ENCODE data around the gene GSTK1.
A peak's percentile ranks its signal among the peaks of the same experiment; 100 is the strongest.

GSTK1 gene

DNA sequence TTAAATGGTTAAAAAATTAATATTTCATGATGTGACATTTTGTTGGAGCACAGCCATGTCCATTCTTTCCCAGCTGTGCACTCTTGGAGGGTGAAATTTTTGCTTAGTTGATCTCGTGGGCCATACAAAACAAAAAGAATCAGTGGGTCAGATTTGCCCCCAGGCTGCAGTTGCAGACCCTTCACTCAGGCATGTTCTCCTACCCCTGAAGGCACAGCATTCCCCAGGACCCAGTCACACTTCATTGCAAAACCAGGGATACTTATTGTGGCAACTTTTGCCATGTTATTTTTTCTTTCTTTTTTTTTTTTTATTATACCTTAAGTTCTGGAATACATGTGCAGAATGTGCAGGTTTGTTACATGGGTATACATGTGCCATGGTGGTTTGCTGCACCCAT lies 35.4 kb upstream of the GSTK1 start:
- FAIRE-seq, result no peak

DNA sequence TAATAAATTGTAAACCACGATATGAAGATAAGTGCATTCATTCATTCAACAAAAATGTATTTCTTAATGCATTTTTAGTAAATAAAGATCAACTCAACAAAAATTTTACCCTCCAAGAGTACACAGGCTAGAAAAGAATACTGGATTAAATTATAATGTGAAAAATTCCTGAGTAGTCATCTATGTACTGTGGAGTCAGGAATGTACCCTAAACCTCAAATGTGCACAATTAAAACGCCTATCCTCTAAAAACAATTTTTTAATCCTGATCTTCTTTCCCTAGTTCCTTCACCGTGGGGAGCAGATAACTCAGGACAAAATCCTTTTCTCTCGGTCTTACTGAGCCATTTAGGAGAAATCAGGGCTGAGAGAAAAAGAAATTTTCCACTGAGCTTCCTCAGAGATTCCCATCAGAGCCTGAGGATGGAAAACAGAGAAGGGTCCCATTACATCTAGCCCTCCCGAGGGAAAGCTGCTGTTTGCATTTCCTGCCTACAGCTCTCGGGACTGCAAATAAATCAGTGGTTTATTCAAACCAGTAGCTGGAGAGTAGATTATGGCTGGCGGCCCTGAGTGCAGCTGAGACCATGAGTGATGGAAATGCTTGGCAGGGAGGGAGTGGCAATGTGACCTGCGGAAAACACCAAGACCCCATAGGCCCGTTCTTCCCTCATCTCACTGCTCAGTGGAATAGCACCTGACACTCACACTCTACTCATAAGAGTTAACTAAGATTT lies 34.0 kb upstream of the GSTK1 start:
- FAIRE-seq (no peak), DNase-seq (ENCODE audit: insufficient read length) (no peak)
- TF ChIP-seq POLR2AphosphoS5 (IDR thresholded peaks at IDR 0.05; ENCODE audit: low read depth, low read length), result no peak
- no peak for TF ChIP-seq TAF1 (IDR thresholded peaks at IDR 0.05; ENCODE audit: borderline replicate concordance, low read depth, low read length)
- TF ChIP-seq POLR2A (IDR thresholded peaks at IDR 0.05; ENCODE audit: low read depth, low read length), result no peak

More for the DNA sequence above, 35.4 kb upstream of the GSTK1 start:
- TF ChIP-seq POLR2AphosphoS5 (IDR thresholded peaks at IDR 0.05; ENCODE audit: low read depth, low read length) (no peak), TAF1 (IDR thresholded peaks at IDR 0.05; ENCODE audit: borderline replicate concordance, low read depth, low read length) (no peak), POLR2A (IDR thresholded peaks at IDR 0.05; ENCODE audit: low read depth, low read length) (no peak)
- no peak for DNase-seq (ENCODE audit: insufficient read length)

DNA sequence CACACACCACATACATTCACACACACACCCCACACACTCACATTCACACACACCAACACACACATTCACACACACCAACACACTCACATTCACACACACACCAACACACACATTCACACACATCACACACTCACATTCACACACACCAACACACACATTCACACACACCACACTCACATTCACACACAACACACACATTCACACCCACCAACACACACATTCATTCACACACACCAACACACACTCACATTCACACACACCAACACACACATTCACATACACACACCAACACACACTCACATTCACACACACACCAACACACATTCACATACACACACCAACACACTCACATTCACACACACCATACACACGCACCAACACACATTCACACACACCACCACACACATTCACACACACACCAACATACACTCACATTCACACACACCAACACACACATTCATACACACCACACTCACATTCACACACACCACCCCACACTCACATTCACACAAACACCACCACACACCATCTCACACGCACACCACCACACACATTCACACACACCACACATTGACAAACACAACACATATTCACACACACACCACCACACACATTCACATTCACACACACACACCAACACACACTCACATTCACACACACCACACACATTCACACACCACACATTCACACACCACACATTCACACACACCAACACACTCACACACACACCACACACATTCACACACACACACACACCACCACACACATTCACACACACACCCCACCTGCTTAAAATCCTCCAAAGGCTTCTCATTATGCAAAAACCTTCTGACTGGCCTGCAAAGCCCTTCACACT lies 32.4 kb upstream of the GSTK1 start:
- FAIRE-seq (peak; percentile 44), DNase-seq (ENCODE audit: insufficient read length) (no peak)
- TF ChIP-seq POLR2AphosphoS5 (IDR thresholded peaks at IDR 0.05; ENCODE audit: low read depth, low read length) (no peak), TAF1 (IDR thresholded peaks at IDR 0.05; ENCODE audit: borderline replicate concordance, low read depth, low read length) (no peak), POLR2A (IDR thresholded peaks at IDR 0.05; ENCODE audit: low read depth, low read length) (no peak)

DNA sequence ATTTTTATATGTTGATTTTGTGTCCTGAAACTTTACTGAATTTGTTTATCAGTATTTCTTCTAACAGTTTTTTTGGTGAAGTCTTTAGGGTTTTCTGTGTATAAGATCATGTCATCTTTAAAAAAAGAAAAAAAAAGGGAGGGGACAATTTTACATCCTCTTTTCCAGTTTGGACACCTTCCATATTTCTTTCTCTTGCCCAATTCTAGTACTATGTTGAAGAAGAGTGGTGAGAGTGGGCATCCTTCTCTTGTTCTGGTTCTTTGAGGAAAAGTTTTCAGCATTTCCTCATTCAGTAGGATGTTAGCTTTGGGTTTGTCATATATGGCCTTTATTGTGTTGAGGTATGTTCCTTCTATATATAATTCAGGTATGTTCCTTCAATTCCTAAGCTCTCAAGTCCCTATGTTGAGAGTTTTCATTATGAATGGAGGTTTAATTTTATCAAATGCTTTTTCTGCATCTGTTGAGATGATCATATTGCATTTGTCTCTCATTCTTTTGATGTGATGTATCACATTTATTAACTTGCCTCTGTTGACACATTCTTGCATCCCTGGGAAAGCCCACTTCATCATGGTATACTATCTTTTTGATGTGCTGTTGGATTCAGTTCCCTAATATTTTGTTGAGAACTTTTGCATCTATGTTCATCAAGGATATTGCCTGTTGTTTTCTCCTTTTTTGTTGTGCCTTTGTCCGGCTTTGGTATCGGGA lies 29.3 kb upstream of the GSTK1 start:
- no peak for DNase-seq (ENCODE audit: insufficient read length)
- no peak for FAIRE-seq
- no peak for TF ChIP-seq POLR2A (IDR thresholded peaks at IDR 0.05; ENCODE audit: low read depth, low read length)
- no peak for TF ChIP-seq POLR2AphosphoS5 (IDR thresholded peaks at IDR 0.05; ENCODE audit: low read depth, low read length)

DNA sequence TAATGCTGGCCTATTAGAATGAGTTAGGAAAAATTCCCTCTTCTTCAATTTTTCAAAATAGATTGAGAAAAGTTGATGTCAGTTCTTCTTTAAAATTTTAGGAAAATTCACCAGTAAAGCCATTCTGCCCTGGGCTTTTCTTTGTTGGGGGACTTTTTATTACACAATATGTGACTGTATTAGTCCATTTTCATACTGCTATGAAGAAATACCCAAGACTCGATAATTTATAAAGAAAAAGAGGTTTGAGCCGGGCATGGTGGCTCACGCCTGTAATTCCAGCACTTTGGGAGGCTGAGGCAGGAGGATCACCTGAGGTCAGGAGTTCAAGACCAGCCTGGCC lies 28.7 kb upstream of the GSTK1 start:
- TF ChIP-seq TAF1 (IDR thresholded peaks at IDR 0.05; ENCODE audit: borderline replicate concordance, low read depth, low read length) (no peak), POLR2A (IDR thresholded peaks at IDR 0.05; ENCODE audit: low read depth, low read length) (no peak), POLR2AphosphoS5 (IDR thresholded peaks at IDR 0.05; ENCODE audit: low read depth, low read length) (no peak)
- FAIRE-seq (no peak), DNase-seq (ENCODE audit: insufficient read length) (no peak)

DNA sequence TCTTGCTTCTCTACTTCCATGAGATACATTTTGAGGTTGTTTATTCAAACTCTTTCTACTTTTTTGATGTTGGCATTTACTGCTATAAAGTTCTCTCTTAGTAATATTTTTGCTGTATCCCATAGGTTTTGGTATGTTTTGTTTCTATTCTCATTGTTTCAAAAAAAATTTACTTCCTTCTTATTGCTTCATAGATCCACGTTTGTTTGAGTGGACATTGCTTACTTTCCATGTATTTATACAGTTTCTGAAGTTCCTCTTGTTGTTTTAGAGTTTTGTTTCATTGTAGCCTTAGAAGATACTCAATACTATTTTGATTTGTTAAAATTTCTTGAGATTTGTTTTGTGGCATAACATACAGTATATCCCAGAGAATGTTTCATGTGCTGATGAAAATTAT lies 27.7 kb upstream of the GSTK1 start:
- FAIRE-seq (no peak), DNase-seq (ENCODE audit: insufficient read length) (no peak)
- TF ChIP-seq POLR2A (IDR thresholded peaks at IDR 0.05; ENCODE audit: low read depth, low read length) (no peak), TAF1 (IDR thresholded peaks at IDR 0.05; ENCODE audit: borderline replicate concordance, low read depth, low read length) (no peak), POLR2AphosphoS5 (IDR thresholded peaks at IDR 0.05; ENCODE audit: low read depth, low read length) (no peak)

DNA sequence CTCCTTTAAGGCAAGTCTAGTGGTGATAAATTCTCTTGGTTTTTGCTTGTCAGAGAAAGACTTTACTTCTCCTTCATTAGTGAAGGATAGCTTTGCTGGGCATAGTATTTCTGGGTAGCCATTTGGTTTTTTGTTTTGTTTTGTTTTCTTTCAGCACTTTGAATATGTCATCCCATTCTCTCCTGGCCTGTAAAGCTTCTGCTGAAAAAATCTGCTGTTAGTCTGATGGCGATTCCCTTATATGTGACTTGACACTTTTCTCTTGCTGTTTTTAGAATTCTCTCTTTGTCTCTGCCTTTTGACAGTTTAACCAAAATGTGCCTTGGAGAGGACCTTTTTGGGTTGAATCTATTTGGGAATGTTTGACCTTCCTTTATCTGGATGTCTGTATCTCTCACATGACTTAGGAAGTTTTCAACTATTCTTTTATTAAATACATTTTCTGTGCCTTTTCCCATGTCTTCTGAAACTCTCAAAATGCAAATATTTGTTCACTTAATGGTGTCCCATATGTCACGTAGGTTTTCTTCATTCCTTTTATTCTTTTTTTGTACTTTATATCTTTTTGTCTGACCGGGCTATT lies 26.7 kb upstream of the GSTK1 start:
- DNase-seq (ENCODE audit: insufficient read length), result no peak
- FAIRE-seq, result no peak
- TF ChIP-seq POLR2AphosphoS5 (IDR thresholded peaks at IDR 0.05; ENCODE audit: low read depth, low read length) (no peak), TAF1 (IDR thresholded peaks at IDR 0.05; ENCODE audit: borderline replicate concordance, low read depth, low read length) (no peak), POLR2A (IDR thresholded peaks at IDR 0.05; ENCODE audit: low read depth, low read length) (no peak)

DNA sequence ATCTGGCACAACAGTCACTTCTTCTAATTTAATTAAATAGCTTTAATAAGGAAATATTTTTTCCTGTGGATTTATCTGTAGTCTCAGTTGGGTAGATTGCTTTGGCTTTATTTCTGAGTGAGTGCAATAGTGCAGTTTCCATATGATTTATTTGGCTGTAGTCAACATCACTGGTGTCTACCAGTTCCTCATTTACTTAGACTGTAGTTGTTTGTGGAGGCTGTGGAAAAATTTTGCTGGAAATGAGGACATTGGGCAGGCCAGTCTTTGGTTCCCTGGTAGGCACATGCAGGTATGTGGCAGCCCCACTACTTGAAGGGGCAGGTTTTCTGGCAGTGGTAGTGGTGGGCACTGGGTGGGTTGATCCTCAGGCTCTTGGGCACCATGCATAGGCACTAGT lies 25.9 kb upstream of the GSTK1 start:
- DNase-seq (ENCODE audit: insufficient read length) (no peak), FAIRE-seq (no peak)
- TF ChIP-seq POLR2A (IDR thresholded peaks at IDR 0.05; ENCODE audit: low read depth, low read length), result no peak
- no peak for TF ChIP-seq POLR2AphosphoS5 (IDR thresholded peaks at IDR 0.05; ENCODE audit: low read depth, low read length)
- no peak for TF ChIP-seq TAF1 (IDR thresholded peaks at IDR 0.05; ENCODE audit: borderline replicate concordance, low read depth, low read length)

DNA sequence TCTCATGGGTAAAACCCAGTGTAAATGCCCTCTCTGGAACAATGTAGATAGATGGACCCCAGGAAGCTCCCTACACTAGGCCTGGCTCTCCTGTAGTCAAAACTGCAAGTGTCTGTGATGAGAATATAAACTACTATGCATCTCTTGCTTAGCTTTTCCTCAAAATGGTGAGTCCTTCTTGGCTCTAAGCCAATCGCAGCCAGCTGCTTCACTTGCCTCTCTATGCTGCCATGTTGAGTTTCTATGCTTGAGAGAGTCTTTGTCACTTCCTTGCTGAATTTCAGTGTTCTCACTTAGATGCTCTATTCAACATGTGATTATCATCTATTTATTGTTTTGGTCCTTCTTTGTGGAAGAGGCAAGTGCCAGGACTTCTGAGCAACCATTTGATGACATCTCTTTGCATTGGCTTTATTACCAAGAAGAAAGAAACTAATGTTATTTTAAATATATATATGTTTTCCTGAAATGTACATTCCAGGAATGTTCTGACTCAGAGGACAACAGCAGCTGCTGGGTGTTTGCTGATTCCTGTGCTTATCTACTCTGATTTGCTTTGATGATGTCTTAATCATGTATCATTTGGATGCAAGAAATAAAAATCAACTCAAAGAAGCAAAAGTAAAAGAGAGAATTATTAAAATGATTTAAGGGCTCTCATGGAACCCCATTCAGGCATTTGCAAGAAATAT lies 24.8 kb upstream of the GSTK1 start:
- FAIRE-seq (no peak), DNase-seq (ENCODE audit: insufficient read length) (no peak)
- TF ChIP-seq TAF1 (IDR thresholded peaks at IDR 0.05; ENCODE audit: borderline replicate concordance, low read depth, low read length) (no peak), POLR2A (IDR thresholded peaks at IDR 0.05; ENCODE audit: low read depth, low read length) (no peak), POLR2AphosphoS5 (IDR thresholded peaks at IDR 0.05; ENCODE audit: low read depth, low read length) (no peak)

DNA sequence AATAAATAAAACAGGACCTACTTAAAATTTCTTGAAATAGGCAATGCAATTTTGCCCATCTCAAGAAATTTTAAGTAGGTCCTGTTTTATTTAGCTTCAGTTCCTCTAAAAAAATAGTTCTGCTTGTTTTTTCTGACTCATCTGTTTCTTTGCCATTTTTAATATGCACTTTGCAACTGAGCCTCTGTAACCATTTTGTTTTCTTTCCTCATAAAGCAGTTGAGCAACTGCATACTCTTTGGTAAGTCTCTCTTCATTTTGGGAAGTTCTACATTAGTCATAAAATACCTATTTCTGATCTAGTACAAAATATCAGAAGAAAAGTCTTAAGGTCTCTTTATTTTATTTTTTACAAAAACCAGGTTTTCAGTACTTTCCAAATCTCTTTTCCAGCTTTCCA lies 23.4 kb upstream of the GSTK1 start:
- no peak for FAIRE-seq
- no peak for DNase-seq (ENCODE audit: insufficient read length)
- TF ChIP-seq POLR2A (IDR thresholded peaks at IDR 0.05; ENCODE audit: low read depth, low read length) (no peak), TAF1 (IDR thresholded peaks at IDR 0.05; ENCODE audit: borderline replicate concordance, low read depth, low read length) (no peak), POLR2AphosphoS5 (IDR thresholded peaks at IDR 0.05; ENCODE audit: low read depth, low read length) (no peak)

Measured in GM12892 (cell line).